Neuronal stem cell (in vitro differentiated cells): ENCODE data around the gene CD79B.

ENCODE experiments used
- DNase-seq: peaks from one replicate; pipeline ENCODE4 v3.0.0-alpha.2; 2013; ENCODE audit warnings: low spot score
- H2AFZ ChIP-seq: one replicate; pipeline ENCODE4 v1.6.1; 2013; ENCODE audit warnings: mild to moderate bottlenecking, low read length, inconsistent platforms
- H2AK5ac ChIP-seq: 2 replicates; pipeline ENCODE4 v1.6.1; 2013; ENCODE audit warnings: low read depth, mild to moderate bottlenecking, inconsistent platforms, low read length, moderate library complexity, mixed read lengths
- H2BK120ac ChIP-seq: 2 replicates; pipeline ENCODE4 v1.6.1; 2013; ENCODE audit warnings: low read depth, mild to moderate bottlenecking, inconsistent platforms, low read length, moderate library complexity, mixed read lengths
- H2BK12ac ChIP-seq: one replicate; pipeline ENCODE4 v1.6.1; 2013; ENCODE audit warnings: low read length, inconsistent platforms
- H2BK15ac ChIP-seq: 2 replicates; pipeline ENCODE4 v1.6.1; 2013; ENCODE audit warnings: mild to moderate bottlenecking, low read length, inconsistent platforms, mixed read lengths
- H2BK5ac ChIP-seq: one replicate; pipeline ENCODE4 v1.6.1; 2013; ENCODE audit warnings: inconsistent platforms, mild to moderate bottlenecking, low read length, moderate library complexity
- H3K14ac ChIP-seq: one replicate; pipeline ENCODE4 v1.6.1; 2013; ENCODE audit warnings: low read length, inconsistent platforms
- H3K18ac ChIP-seq: 2 replicates; pipeline ENCODE4 v1.6.1; 2013; ENCODE audit warnings: low read length, inconsistent platforms
- H3K23ac ChIP-seq: 2 replicates; pipeline ENCODE4 v1.6.1; 2013; ENCODE audit warnings: low read depth, mild to moderate bottlenecking, mixed read lengths, low read length, inconsistent platforms; ENCODE audit not compliant: poor library complexity
- H3K27ac ChIP-seq: replicated peaks from 3 replicates; pipeline ENCODE4 v1.5.1; 2013; ENCODE audit warnings: low read length, inconsistent platforms
- H3K27me3 ChIP-seq, 3 experiments: 2 replicates each; pipeline ENCODE4 v1.6.1; 2013; ENCODE audit warnings: low read length in 3 of 3, mild to moderate bottlenecking in 2 of 3, inconsistent platforms in 1 of 3, low read depth in 1 of 3, mixed read lengths in 1 of 3, moderate library complexity in 1 of 3; ENCODE audit not compliant: control insufficient read depth in 3 of 3, insufficient read depth in 3 of 3
- H3K36me3 ChIP-seq, 2 donors: replicated peaks in 1 of 2; 2 replicates each; pipeline ENCODE4 v1.6.1; 2013; ENCODE audit warnings: low read length in 2 of 2; ENCODE audit not compliant: control insufficient read depth in 2 of 2, insufficient read depth in 2 of 2
- H3K4ac ChIP-seq: 2 replicates; pipeline ENCODE4 v1.6.1; 2013; ENCODE audit warnings: inconsistent platforms, mild to moderate bottlenecking, low read length, moderate library complexity
- H3K4me1 ChIP-seq, 2 donors: 1 replicate in 1 of 2; 2 replicates in 1 of 2; pipeline ENCODE4 v1.6.1; 2013; ENCODE audit warnings: low read length in 2 of 2, low read depth in 1 of 2; ENCODE audit not compliant: control insufficient read depth in 2 of 2, insufficient read depth in 1 of 2
- H3K4me2 ChIP-seq: one replicate; pipeline ENCODE4 v1.6.1; 2013; ENCODE audit warnings: mild to moderate bottlenecking, low read length, inconsistent platforms; ENCODE audit not compliant: insufficient read depth, poor library complexity, severe bottlenecking
- H3K4me3 ChIP-seq, 2 donors: 2 replicates each; pipeline ENCODE4 v1.5.1; 2013; ENCODE audit warnings: low read length in 2 of 2, mild to moderate bottlenecking in 2 of 2, inconsistent platforms in 1 of 2, moderate library complexity in 1 of 2
- H3K79me1 ChIP-seq: one replicate; pipeline ENCODE4 v1.6.1; 2013; ENCODE audit warnings: low read depth, mild to moderate bottlenecking, inconsistent platforms, low read length, moderate library complexity
- H3K9ac ChIP-seq: one replicate; pipeline ENCODE4 v1.6.1; 2013; ENCODE audit warnings: mild to moderate bottlenecking, low read depth, low read length, inconsistent platforms; ENCODE audit not compliant: poor library complexity
- H3K9me3 ChIP-seq, 2 donors: replicated peaks in 1 of 2; 2 replicates each; pipeline versions ENCODE3 to v1.6.1; 2013; ENCODE audit warnings: low read length in 2 of 2, mild to moderate bottlenecking in 2 of 2, inconsistent platforms in 1 of 2, low read depth in 1 of 2, mixed read lengths in 1 of 2, moderate library complexity in 1 of 2; ENCODE audit not compliant: control insufficient read depth in 2 of 2, insufficient read depth in 1 of 2
- H4K8ac ChIP-seq: one replicate; pipeline ENCODE4 v1.6.1; 2013; ENCODE audit warnings: low read depth, mild to moderate bottlenecking, inconsistent platforms, low read length, moderate library complexity
- H4K91ac ChIP-seq: one replicate; pipeline ENCODE4 v1.6.1; 2013; ENCODE audit warnings: low read length, low read depth, mild to moderate bottlenecking, inconsistent platforms; ENCODE audit not compliant: poor library complexity
- WGBS, 2 donors: extraction: QIAGEN DNeasy Blood & Tissue Kit; methylation state at CpG; one replicate each; pipeline ENCODE4 v1.1.7; 2013; ENCODE audit warnings: missing lambda C conversion rate in 2 of 2, mixed read lengths in 1 of 2; ENCODE audit not compliant: insufficient read length in 2 of 2, insufficient replicate concordance in 1 of 2; ENCODE audit errors: extremely low coverage in 2 of 2; 5-methylcytosine and 5-hydroxymethylcytosine counted together

CD79B gene

GRCh38 chr17:63948521-63948920 is 16.4 kb upstream of the CD79B start:
- H2BK5ac ChIP-seq, result no peak overlapping the region
- H3K27ac ChIP-seq, result no peak overlapping the region
- H2BK120ac ChIP-seq, result no peak overlapping the region
- peaks cover 0 to 5% (median 0%) of the 10 kb centered on the region in 3 experiments for H3K27me3 ChIP-seq
- WGBS, 2 donors, result no CpG with 5 or more reads among the region's 9 CpGs
- peak overlapping the region; percentile 70 for H2AK5ac ChIP-seq
- H3K4me2 ChIP-seq, result no peak overlapping the region
- H2BK15ac ChIP-seq, result no peak overlapping the region
- peak overlapping the region; percentile 85 for H3K18ac ChIP-seq
- H3K23ac ChIP-seq, result peak overlapping the region; percentile 80
- no peak for DNase-seq
- H3K9ac ChIP-seq, result peak overlapping the region; percentile 30
- H2AFZ ChIP-seq, result no peak overlapping the region
- H3K36me3 ChIP-seq, result no peaks in the 10 kb centered on the region
- peaks cover 0 to 2% of the 10 kb centered on the region in 2 donors for H3K4me1 ChIP-seq
- peak overlapping the region; percentile 90 for H3K14ac ChIP-seq
- H4K8ac ChIP-seq, result no peak overlapping the region
- no peaks in the 10 kb centered on the region for H3K79me1 ChIP-seq
- H3K4me3 ChIP-seq, result no peak overlapping the region
- H3K9me3 ChIP-seq, result peaks cover 0 to 1% of the 10 kb centered on the region in 2 donors
- peak overlapping the region; percentile 93 for H3K4ac ChIP-seq
- H2BK12ac ChIP-seq, result no peak overlapping the region
- H4K91ac ChIP-seq, result peak overlapping the region; percentile 43

- H2BK15ac ChIP-seq, result peak overlapping the region; percentile 37
Observed at GRCh38 chr17:63947711-63948330, 15.7 kb upstream of the CD79B start.

DNA sequence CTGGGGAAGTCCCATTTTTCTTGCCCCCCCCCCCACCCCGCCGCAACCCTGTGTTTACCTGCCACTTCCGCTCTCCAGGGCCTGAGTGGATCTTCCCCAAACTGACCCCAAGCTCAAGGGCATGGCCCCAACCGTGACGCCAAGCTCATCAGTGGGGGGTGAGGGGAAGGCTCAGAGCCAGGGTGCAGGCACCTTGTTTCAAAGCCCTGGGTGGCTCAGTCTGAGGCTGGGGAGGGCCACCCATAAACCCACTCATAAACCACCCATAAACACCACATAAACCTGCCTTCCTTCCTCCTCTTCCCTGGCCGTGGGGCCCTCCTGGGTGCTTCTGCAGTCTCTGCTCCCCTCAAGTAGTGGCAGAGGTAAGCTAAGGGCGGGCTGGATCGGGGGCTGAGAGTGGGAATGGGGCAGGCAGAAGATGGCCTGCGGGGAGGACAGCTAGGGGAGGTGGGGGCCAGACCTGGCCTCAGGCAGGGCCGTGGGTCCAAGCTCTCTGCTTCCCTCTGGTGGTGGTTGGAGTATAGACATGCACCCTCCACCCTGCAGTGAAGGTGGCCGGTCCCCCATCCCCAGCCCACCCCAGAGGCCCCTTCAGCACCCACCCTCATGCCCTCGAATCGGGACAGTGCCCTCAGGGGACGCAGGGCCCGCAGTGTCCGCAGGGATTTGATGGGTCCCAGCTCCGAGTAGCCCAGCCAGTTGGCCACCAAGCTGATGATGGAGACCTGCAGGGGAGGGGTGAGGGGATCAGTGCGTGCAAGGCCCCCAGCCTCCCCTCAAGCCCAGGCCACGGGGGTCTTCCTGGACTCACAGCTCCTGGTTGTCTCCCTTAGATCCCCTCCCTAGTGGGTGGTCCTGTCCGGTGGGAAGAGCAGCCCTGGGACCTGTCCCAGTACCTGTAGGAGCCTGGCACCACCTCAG is 14.6 kb upstream of the CD79B start:
- Histone ChIP-seq H2AFZ (peak overlapping the region; percentile 76), H3K79me1 (peaks cover 2% of the 10 kb centered on the region), H3K4ac (no peak overlapping the region), H3K4me1 (peaks cover 0 to 2% of the 10 kb centered on the region in 2 donors), H3K4me3 (no peak overlapping the region), H3K18ac (peak overlapping the region; percentile 83), H2BK5ac (no peak overlapping the region), H3K14ac (no peak overlapping the region), H2BK120ac (peak overlapping the region; percentile 1), H3K23ac (peak overlapping the region; percentile 73), H3K27me3 (peaks cover 0 to 5% (median 0%) of the 10 kb centered on the region in 3 experiments), H3K9me3 (peaks cover 0 to 5% of the 10 kb centered on the region in 2 donors), H4K91ac (no peak overlapping the region), H2BK12ac (no peak overlapping the region), H3K4me2 (no peak overlapping the region), H3K9ac (no peak overlapping the region), H2AK5ac (peak overlapping the region; percentile 92), H3K27ac (no peak overlapping the region), H4K8ac (peak overlapping the region; percentile 43), H3K36me3 (peaks cover 0 to 6% of the 10 kb centered on the region in 2 donors), H2BK15ac (peak overlapping the region; percentile 75)
- WGBS, 2 donors, result no CpG with 5 or more reads among the region's 20 CpGs
- peak; percentile 44 for DNase-seq

More at GRCh38 chr17:63947711-63948330, 15.7 kb upstream of the CD79B start:
- peak overlapping the region; percentile 66 for H2BK5ac ChIP-seq
- H3K4me3 ChIP-seq, result no peak overlapping the region
- H3K23ac ChIP-seq, result no peak overlapping the region
- no peak overlapping the region for H3K9ac ChIP-seq
- WGBS, 2 donors, result no CpG with 5 or more reads among the region's 18 CpGs
- no peak overlapping the region for H3K4me2 ChIP-seq
- no peak overlapping the region for H3K27ac ChIP-seq
- peak overlapping the region; percentile 57 for H3K18ac ChIP-seq
- H2BK120ac ChIP-seq, result no peak overlapping the region
- no peak overlapping the region for H4K8ac ChIP-seq
- peaks cover 0 to under 1% of the 10 kb centered on the region in 2 donors for H3K36me3 ChIP-seq
- no peak overlapping the region for H3K4ac ChIP-seq
- H3K9me3 ChIP-seq, result peaks cover 0 to 3% of the 10 kb centered on the region in 2 donors
- peaks cover 0 to 2% of the 10 kb centered on the region in 2 donors for H3K4me1 ChIP-seq
- peaks cover 2% of the 10 kb centered on the region for H3K79me1 ChIP-seq
- H4K91ac ChIP-seq, result no peak overlapping the region
- H2AK5ac ChIP-seq, result peak overlapping the region; percentile 75
- H2BK12ac ChIP-seq, result peak overlapping the region; percentile 1
- no peak overlapping the region for H2AFZ ChIP-seq
- peak overlapping the region; percentile 89 for H3K14ac ChIP-seq
- peaks cover 0 to 5% (median 0%) of the 10 kb centered on the region in 3 experiments for H3K27me3 ChIP-seq
- no peak for DNase-seq
